ENCODE data around the gene RAP1B. TPM values are rescaled to one million over a fixed set of nuclear protein-coding genes. Genes with fewer than 3 reads are reported as not detected.

The RAP1B gene
- total and polyA plus RNA-seq, 2 donors (not counting 3 experiments of a cell fraction or from before 2014, with no cell fraction given), result 147 to 174 TPM

- Histone ChIP-seq H3K27ac (ENCODE audit: insufficient read depth, low read depth, low read length) (peak overlapping the region; percentile 90), H3K9me3 (replicated peaks; ENCODE audit: control insufficient read depth, insufficient read depth, low read length) (no peaks in the 10 kb centered on the region), H3K79me2 (ENCODE audit: control insufficient read depth, insufficient read depth, low read length) (peaks cover 50% of the 10 kb centered on the region), H3K4me2 (ENCODE audit: insufficient read depth, low read length) (peak overlapping the region; percentile 95), H3K4me3 (replicated peaks in 1 of 3; ENCODE audit: insufficient read depth in 1 of 3, low read depth in 1 of 3, low read length in 3 of 3) (peak overlapping the region; percentile 90 to 97 (median 96)), H3K4me1 (ENCODE audit: control insufficient read depth, extremely low read depth, insufficient read depth, low read length) (peaks cover 35% of the 10 kb centered on the region), H3K9me1 (replicated peaks; ENCODE audit: control insufficient read depth, extremely low read depth, insufficient read depth, low read length) (no peaks in the 10 kb centered on the region), H2AFZ (ENCODE audit: low read depth, low read length) (peak overlapping the region; percentile 43), H4K20me1 (replicated peaks; ENCODE audit: control insufficient read depth, extremely low read depth, insufficient read depth, low read length) (peaks cover 16% of the 10 kb centered on the region), H3K36me3 (ENCODE audit: control insufficient read depth in 2 of 2, extremely low read depth in 1 of 2, insufficient read depth in 2 of 2, low read length in 2 of 2) (no peaks in the 10 kb centered on the region), H3K27me3 (ENCODE audit: control insufficient read depth in 2 of 2, insufficient read depth in 2 of 2, low read length in 2 of 2) (no peaks in the 10 kb centered on the region), H3K9ac (replicated peaks; ENCODE audit: extremely low read depth, insufficient read depth, low read length) (peak overlapping the region; percentile 98)
- ChIA-PET POLR2A (interaction anchor here (0.7 to 1.7 kb wide), 3 partner anchors 10 to 205 kb away, joined by 4 to 5 read pairs (median 4); no protein-coding TSS in a partner anchor), CTCF (interaction anchor here (1.2 to 2.5 kb wide), 4 partner anchors 46 to 252 kb away, joined by 4 to 21 read pairs (median 7); no protein-coding TSS in a partner anchor)
- FAIRE-seq (peak; percentile 62), DNase-seq (ENCODE audit: low read depth, low spot score) (peak; percentile 71)
- dilution Hi-C loops (cut with MboI; ENCODE audit: extremely low pct_ligation_motif_present, low sequenced_read_pairs), result no loop called here
- TF ChIP-seq, protein P1, sequence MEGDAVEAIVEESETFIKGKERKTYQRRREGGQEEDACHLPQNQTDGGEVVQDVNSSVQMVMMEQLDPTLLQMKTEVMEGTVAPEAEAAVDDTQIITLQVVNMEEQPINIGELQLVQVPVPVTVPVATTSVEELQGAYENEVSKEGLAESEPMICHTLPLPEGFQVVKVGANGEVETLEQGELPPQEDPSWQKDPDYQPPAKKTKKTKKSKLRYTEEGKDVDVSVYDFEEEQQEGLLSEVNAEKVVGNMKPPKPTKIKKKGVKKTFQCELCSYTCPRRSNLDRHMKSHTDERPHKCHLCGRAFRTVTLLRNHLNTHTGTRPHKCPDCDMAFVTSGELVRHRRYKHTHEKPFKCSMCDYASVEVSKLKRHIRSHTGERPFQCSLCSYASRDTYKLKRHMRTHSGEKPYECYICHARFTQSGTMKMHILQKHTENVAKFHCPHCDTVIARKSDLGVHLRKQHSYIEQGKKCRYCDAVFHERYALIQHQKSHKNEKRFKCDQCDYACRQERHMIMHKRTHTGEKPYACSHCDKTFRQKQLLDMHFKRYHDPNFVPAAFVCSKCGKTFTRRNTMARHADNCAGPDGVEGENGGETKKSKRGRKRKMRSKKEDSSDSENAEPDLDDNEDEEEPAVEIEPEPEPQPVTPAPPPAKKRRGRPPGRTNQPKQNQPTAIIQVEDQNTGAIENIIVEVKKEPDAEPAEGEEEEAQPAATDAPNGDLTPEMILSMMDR (IDR thresholded peaks at IDR 0.05; ENCODE audit: extremely low read depth in 1 of 2, insufficient read depth in 1 of 2, low read depth in 1 of 2, low read length in 2 of 2), result no peak
- TF ChIP-seq JUN (IDR thresholded peaks at IDR 0.05; ENCODE audit: borderline replicate concordance, insufficient read depth, insufficient read length, low read depth) (no peak), MYC (IDR thresholded peaks at IDR 0.05; ENCODE audit: low read depth, low read length) (no peak), POLR2A (IDR thresholded peaks at IDR 0.05; ENCODE audit: low read depth, low read length) (peak; percentile 35), FOS (IDR thresholded peaks at IDR 0.05; ENCODE audit: borderline replicate concordance, insufficient read depth, low read length) (no peak)
- intact Hi-C loops (cut with micrococcal nuclease), result loop anchor here (5.0 to 10.0 kb wide), 7 partner anchors 44 to 624 kb away; partner anchors contain the start of genes CPSF6, IL26, MDM2 and SLC35E3
- BruUV-seq (replicated peaks), result no TSS peak
Observed at GRCh38 chr12:68611094-68611805, 551 bp downstream of the RAP1B start.
